H9 (cell line): ENCODE measurements around the gene GAS2L2. TPM values are rescaled to one million over a fixed set of nuclear protein-coding genes. Genes with fewer than 3 reads are reported as not detected.

Experiments used
- DNase-seq: peaks from one replicate; pipeline ENCODE4 v3.0.0-alpha.2; 2017
- H2AFZ ChIP-seq: one replicate; pipeline ENCODE4 v1.6.1; 2013; ENCODE audit warnings: mild to moderate bottlenecking, low read length, control low read depth, moderate library complexity
- H2AK5ac ChIP-seq: 2 replicates; pipeline ENCODE4 v1.6.1; 2013; ENCODE audit warnings: low read length, control low read depth, mixed read lengths; ENCODE audit not compliant: insufficient read length
- H2BK120ac ChIP-seq: one replicate; pipeline ENCODE4 v1.6.1; 2013; ENCODE audit warnings: low read depth, mild to moderate bottlenecking, low read length, control low read depth, inconsistent platforms; ENCODE audit not compliant: poor library complexity, severe bottlenecking
- H2BK12ac ChIP-seq: 2 replicates; pipeline ENCODE4 v1.6.1; 2013; ENCODE audit warnings: low read length, control low read depth, mixed read lengths, low read depth; ENCODE audit not compliant: insufficient read length
- H2BK15ac ChIP-seq: 2 replicates; pipeline ENCODE4 v1.6.1; 2013; ENCODE audit warnings: low read depth, low read length, control low read depth
- H2BK20ac ChIP-seq: one replicate; pipeline ENCODE4 v1.6.1; 2013; ENCODE audit warnings: low read depth, mild to moderate bottlenecking, low read length, control low read depth, inconsistent platforms; ENCODE audit not compliant: poor library complexity, severe bottlenecking
- H2BK5ac ChIP-seq: 2 replicates; pipeline ENCODE4 v1.6.1; 2013; ENCODE audit warnings: low read length, control low read depth, mixed read lengths; ENCODE audit not compliant: insufficient read length
- H3K14ac ChIP-seq: 2 replicates; pipeline ENCODE4 v1.6.1; 2013; ENCODE audit warnings: low read length, control low read depth; ENCODE audit not compliant: insufficient read depth
- H3K18ac ChIP-seq: 2 replicates; pipeline ENCODE4 v1.6.1; 2013; ENCODE audit warnings: low read depth, mild to moderate bottlenecking, mixed read lengths, low read length, control low read depth; ENCODE audit not compliant: insufficient read length
- H3K23ac ChIP-seq: 2 replicates; pipeline ENCODE4 v1.6.1; 2013; ENCODE audit warnings: low read length, control low read depth, mixed read lengths, low read depth; ENCODE audit not compliant: insufficient read length
- H3K23me2 ChIP-seq: 2 replicates; pipeline ENCODE4 v1.6.1; 2013; ENCODE audit warnings: low read depth, mild to moderate bottlenecking, mixed read lengths, low read length, control low read depth; ENCODE audit not compliant: insufficient read length, poor library complexity, severe bottlenecking
- H3K27ac ChIP-seq: 2 replicates; pipeline ENCODE4 v1.5.1; 2013; ENCODE audit warnings: low read length, control low read depth, mixed read lengths, low read depth; ENCODE audit not compliant: insufficient read length
- H3K27me3 ChIP-seq: 2 replicates; pipeline ENCODE4 v1.6.1; 2013; ENCODE audit warnings: low read length, control low read depth, inconsistent platforms; ENCODE audit not compliant: insufficient read depth
- H3K4ac ChIP-seq: 2 replicates; pipeline ENCODE4 v1.6.1; 2013; ENCODE audit warnings: low read depth, mild to moderate bottlenecking, control low read depth, inconsistent platforms, low read length, moderate library complexity
- H3K4me1 ChIP-seq: 2 replicates; pipeline ENCODE4 v1.6.1; 2013; ENCODE audit warnings: low read length, control low read depth, inconsistent platforms; ENCODE audit not compliant: insufficient read depth
- H3K4me2 ChIP-seq: 2 replicates; pipeline ENCODE4 v1.6.1; 2013; ENCODE audit warnings: low read length, control low read depth, mixed read lengths; ENCODE audit not compliant: insufficient read length, insufficient read depth
- H3K56ac ChIP-seq: 2 replicates; pipeline ENCODE4 v1.6.1; 2013; ENCODE audit warnings: low read depth, mild to moderate bottlenecking, mixed read lengths, low read length, control low read depth; ENCODE audit not compliant: insufficient read length
- H3K79me1 ChIP-seq: 2 replicates; pipeline ENCODE4 v1.6.1; 2013; ENCODE audit warnings: low read depth, mild to moderate bottlenecking, moderate library complexity, low read length, control low read depth, inconsistent platforms; ENCODE audit not compliant: insufficient read depth, poor library complexity, severe bottlenecking
- H3K79me2 ChIP-seq: 2 replicates; pipeline ENCODE4 v1.6.1; 2013; ENCODE audit warnings: low read length, control low read depth, inconsistent platforms; ENCODE audit not compliant: insufficient read depth
- H3K9ac ChIP-seq: 2 replicates; pipeline ENCODE4 v1.6.1; 2013; ENCODE audit warnings: low read length, control low read depth, mixed read lengths; ENCODE audit not compliant: insufficient read length; ENCODE audit errors: extremely low read depth
- H3K9me3 ChIP-seq: one replicate; pipeline ENCODE4 v1.6.1; 2013; ENCODE audit warnings: low read depth, low read length, inconsistent platforms; ENCODE audit not compliant: control insufficient read depth
- H3T11ph ChIP-seq: one replicate; pipeline ENCODE4 v1.6.1; 2013; ENCODE audit warnings: mild to moderate bottlenecking, low read length, control low read depth, inconsistent platforms
- H4K20me1 ChIP-seq: one replicate; pipeline ENCODE4 v1.6.1; 2013; ENCODE audit not compliant: control insufficient read depth, insufficient read length, insufficient read depth
- H4K5ac ChIP-seq: 2 replicates; pipeline ENCODE4 v1.6.1; 2013; ENCODE audit warnings: low read depth, mild to moderate bottlenecking, mixed read lengths, low read length, control low read depth; ENCODE audit not compliant: insufficient read length
- H4K8ac ChIP-seq: replicated peaks from 2 replicates; pipeline ENCODE4 v1.6.1; 2013; ENCODE audit warnings: low read length, control low read depth, mixed read lengths, low read depth; ENCODE audit not compliant: insufficient read length
- H4K91ac ChIP-seq: 2 replicates; pipeline ENCODE4 v1.6.1; 2013; ENCODE audit warnings: low read depth, mild to moderate bottlenecking, moderate library complexity, mixed read lengths, low read length, control low read depth; ENCODE audit not compliant: insufficient read length
- H3K27ac Mint-ChIP-seq, 3 experiments: 2 replicates in 2 of 3; 3 replicates in 1 of 3; pipeline ENCODE4 v1.8.0; 2020 to 2021; ENCODE audit warnings: mixed read lengths in 3 of 3, mild to moderate bottlenecking in 1 of 3, moderate library complexity in 1 of 3
- H3K27me3 Mint-ChIP-seq: 2 replicates; pipeline ENCODE4 v1.8.0; 2021; ENCODE audit warnings: low read depth, mild to moderate bottlenecking, moderate library complexity, mixed read lengths
- H3K36me3 Mint-ChIP-seq, 3 experiments: 2 replicates in 2 of 3; 3 replicates in 1 of 3; pipeline ENCODE4 v1.8.0; 2020 to 2021; ENCODE audit warnings: low read depth in 3 of 3, mixed read lengths in 3 of 3; ENCODE audit not compliant: insufficient read depth in 1 of 3
- H3K4me1 Mint-ChIP-seq, 2 experiments: 2 replicates each; pipeline ENCODE4 v1.8.0; 2020; ENCODE audit warnings: mixed read lengths in 2 of 2
- H3K4me3 Mint-ChIP-seq, 2 experiments: 2 replicates in 1 of 2; 3 replicates in 1 of 2; pipeline ENCODE4 v1.8.0; 2020 to 2021; ENCODE audit warnings: mild to moderate bottlenecking in 2 of 2, mixed read lengths in 2 of 2, moderate library complexity in 1 of 2
- H3K9me3 Mint-ChIP-seq, 2 experiments: 2 replicates in 1 of 2; 3 replicates in 1 of 2; pipeline ENCODE4 v1.8.0; 2020; ENCODE audit warnings: mild to moderate bottlenecking in 2 of 2, mixed read lengths in 2 of 2, moderate library complexity in 1 of 2
- WGBS: extraction: QIAGEN DNeasy Blood & Tissue Kit; methylation state at CpG from one replicate; pipeline ENCODE4 v1.1.7; 2013; ENCODE audit warnings: missing lambda C conversion rate, low lambda C conversion rate, mixed read lengths; ENCODE audit not compliant: insufficient read length; ENCODE audit errors: extremely low coverage; 5-methylcytosine and 5-hydroxymethylcytosine counted together
- total RNA-seq: library from RNA; stranded (reverse); gene quantifications from 2 replicates; pipeline ENCODE4 v1.2.1, GENCODE V29; 2021
- TF ChIP-seq, protein P1 (sequence below): fragments of 200-600 bp; sonication (generic); conservative IDR thresholded peaks from 3 replicates; pipeline ENCODE4 v1.8.0; 2021; ENCODE audit warnings: antibody characterized with exemption, mild to moderate bottlenecking

The GAS2L2 gene
- total RNA-seq, 1 experiment from 2014 or later = not detected

DNA sequence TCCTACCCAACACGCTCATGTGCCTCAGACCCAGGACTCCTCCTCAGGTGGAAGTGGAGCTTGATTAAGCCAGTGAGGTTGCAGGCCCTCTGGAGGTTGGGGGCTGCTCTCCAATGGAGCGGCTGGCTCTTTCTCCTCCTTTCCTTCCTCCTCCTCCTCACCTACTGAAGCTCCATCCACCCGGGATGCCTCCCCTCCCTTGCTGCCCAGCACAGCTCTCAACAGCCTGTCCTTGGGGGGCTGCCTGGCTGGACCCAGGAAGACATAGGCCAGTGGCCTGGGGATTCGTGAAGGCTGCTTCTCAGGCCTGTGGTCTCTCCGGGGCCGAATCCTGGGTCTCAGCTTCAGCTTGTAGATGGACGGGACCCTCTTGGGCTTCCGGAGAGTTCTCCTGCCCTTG is 8.2 kb downstream of the GAS2L2 start:
- Histone ChIP-seq H3K79me1 (no peaks in the 10 kb centered on the region), H3K9me3 (no peaks in the 10 kb centered on the region), H3K23me2 (peaks cover 4% of the 10 kb centered on the region), H3T11ph (no peak overlapping the region), H3K9ac (no peak overlapping the region), H4K5ac (no peak overlapping the region), H3K4me1 (no peaks in the 10 kb centered on the region), H3K23ac (no peak overlapping the region), H4K8ac (no peak overlapping the region), H3K14ac (no peak overlapping the region), H2AK5ac (no peak overlapping the region), H3K56ac (no peak overlapping the region), H4K20me1 (no peaks in the 10 kb centered on the region), H2BK15ac (no peak overlapping the region), H3K4ac (no peak overlapping the region), H2BK5ac (no peak overlapping the region), H2AFZ (no peak overlapping the region), H2BK12ac (no peak overlapping the region), H3K18ac (no peak overlapping the region), H3K27ac (no peak overlapping the region), H2BK120ac (no peak overlapping the region), H3K4me2 (no peak overlapping the region), H4K91ac (no peak overlapping the region), H2BK20ac (no peak overlapping the region), H3K27me3 (peaks cover 15% of the 10 kb centered on the region; the same call in 1 of the 2 replicates), H3K79me2 (no peaks in the 10 kb centered on the region)
- no CpG with 5 or more reads among the region's 8 CpGs for WGBS
- H3K9me3 Mint-ChIP-seq = peaks cover 0 to 6% of the 10 kb centered on the region in 2 experiments; a peak in 2 of 5 replicates
- H3K4me1 Mint-ChIP-seq = peaks cover 10 to 20% of the 10 kb centered on the region in 2 experiments
- no peak overlapping the region; a peak in 1 of 7 replicates for H3K27ac Mint-ChIP-seq
- DNase-seq = no peak
- peaks cover 59% of the 10 kb centered on the region for H3K27me3 Mint-ChIP-seq
- H3K4me3 Mint-ChIP-seq = no peak overlapping the region
- TF ChIP-seq, protein P1, sequence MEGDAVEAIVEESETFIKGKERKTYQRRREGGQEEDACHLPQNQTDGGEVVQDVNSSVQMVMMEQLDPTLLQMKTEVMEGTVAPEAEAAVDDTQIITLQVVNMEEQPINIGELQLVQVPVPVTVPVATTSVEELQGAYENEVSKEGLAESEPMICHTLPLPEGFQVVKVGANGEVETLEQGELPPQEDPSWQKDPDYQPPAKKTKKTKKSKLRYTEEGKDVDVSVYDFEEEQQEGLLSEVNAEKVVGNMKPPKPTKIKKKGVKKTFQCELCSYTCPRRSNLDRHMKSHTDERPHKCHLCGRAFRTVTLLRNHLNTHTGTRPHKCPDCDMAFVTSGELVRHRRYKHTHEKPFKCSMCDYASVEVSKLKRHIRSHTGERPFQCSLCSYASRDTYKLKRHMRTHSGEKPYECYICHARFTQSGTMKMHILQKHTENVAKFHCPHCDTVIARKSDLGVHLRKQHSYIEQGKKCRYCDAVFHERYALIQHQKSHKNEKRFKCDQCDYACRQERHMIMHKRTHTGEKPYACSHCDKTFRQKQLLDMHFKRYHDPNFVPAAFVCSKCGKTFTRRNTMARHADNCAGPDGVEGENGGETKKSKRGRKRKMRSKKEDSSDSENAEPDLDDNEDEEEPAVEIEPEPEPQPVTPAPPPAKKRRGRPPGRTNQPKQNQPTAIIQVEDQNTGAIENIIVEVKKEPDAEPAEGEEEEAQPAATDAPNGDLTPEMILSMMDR = no peak
- H3K36me3 Mint-ChIP-seq = no peaks in the 10 kb centered on the region; a peak in 1 of 7 replicates
